Left forelimb (tissue), 1 donor: ENCODE data around the gene IL31RA.

Source experiments
- DNase-seq: peaks from one replicate; pipeline ENCODE4 v3.0.0-alpha.2; 2018; ENCODE audit warnings: low spot score

The IL31RA gene

GRCh38 chr5:55860288-55860687, 9.1 kb downstream of the IL31RA start:
- DNase-seq, result no peak

GRCh38 chr5:55860709-55861108, 9.6 kb downstream of the IL31RA start:
- DNase-seq, result no peak

GRCh38 chr5:55864606-55865541, 13.7 kb downstream of the IL31RA start:
- no peak for DNase-seq

- DNase-seq, result no peak
These were observed 14.7 kb downstream of the IL31RA start for GRCh38 chr5:55865831-55866230.

GRCh38 chr5:55866485-55866884, 15.3 kb downstream of the IL31RA start:
- DNase-seq, result no peak

- DNase-seq, result no peak
These were observed 15.8 kb downstream of the IL31RA start for GRCh38 chr5:55866934-55867333.

- DNase-seq, result no peak
These were observed 17.7 kb downstream of the IL31RA start for GRCh38 chr5:55868846-55869245.

GRCh38 chr5:55869847-55870246, 18.7 kb downstream of the IL31RA start:
- no peak for DNase-seq

GRCh38 chr5:55873234-55873633, 22.1 kb downstream of the IL31RA start:
- no peak for DNase-seq

- DNase-seq, result no peak
These were observed 26.5 kb downstream of the IL31RA start for GRCh38 chr5:55877655-55878054.

GRCh38 chr5:55880453-55880852, 29.3 kb downstream of the IL31RA start:
- no peak for DNase-seq

- DNase-seq, result no peak
These were observed 34.2 kb downstream of the IL31RA start for GRCh38 chr5:55885359-55885758.

GRCh38 chr5:55888205-55888604, 37.0 kb downstream of the IL31RA start:
- DNase-seq, result no peak

GRCh38 chr5:55892479-55892878, 41.3 kb downstream of the IL31RA start:
- DNase-seq, result no peak

GRCh38 chr5:55894135-55894534, 43.0 kb downstream of the IL31RA start:
- DNase-seq, result no peak

GRCh38 chr5:55895346-55895745, 44.2 kb downstream of the IL31RA start:
- no peak for DNase-seq

- DNase-seq, result no peak
These were observed 45.1 kb downstream of the IL31RA start for GRCh38 chr5:55896238-55896637.

- no peak for DNase-seq
These were observed 45.5 kb downstream of the IL31RA start for GRCh38 chr5:55896663-55897062.

- no peak for DNase-seq
These were observed 46.2 kb downstream of the IL31RA start for GRCh38 chr5:55897206-55897894.

GRCh38 chr5:55897905-55898304, 46.7 kb downstream of the IL31RA start:
- no peak for DNase-seq

- DNase-seq, result no peak
These were observed 48.2 kb downstream of the IL31RA start for GRCh38 chr5:55899344-55899743.

- DNase-seq, result no peak
These were observed 48.9 kb downstream of the IL31RA start for GRCh38 chr5:55900068-55900467.

GRCh38 chr5:55900776-55901175, 49.6 kb downstream of the IL31RA start:
- DNase-seq, result no peak
